Fibroblast of the aortic adventitia (primary cell): ENCODE data around the gene YPEL1. TPM values are rescaled to one million over a fixed set of nuclear protein-coding genes. Genes with fewer than 3 reads are reported as not detected.

ENCODE experiments used
- DNase-seq: peaks from one replicate; pipeline ENCODE4 v3.0.0-alpha.2; 2010; ENCODE audit warnings: low read depth
- H3K4me3 ChIP-seq: 2 replicates; pipeline ENCODE4 v1.5.1; 2011; ENCODE audit warnings: low read depth, mild to moderate bottlenecking, control low read depth, low read length, moderate library complexity
- CTCF ChIP-seq: IDR thresholded peaks from 2 replicates; pipeline ENCODE4 v1.5.1; 2011; ENCODE audit warnings: mild to moderate bottlenecking, low read length, control low read depth, inconsistent platforms; ENCODE audit not compliant: insufficient read depth
- total RNA-seq: library from RNA; depleted of rRNA; stranded (reverse); fragments of >200 nt; gene quantifications from 2 replicates; pipeline ENCODE4 v1.2.3, GENCODE V29; 2012; ENCODE audit warnings: low replicate concordance

YPEL1 gene
- total RNA-seq, 1 donor: 1.3 TPM

GRCh38 chr22:21677606-21678443 is 57.8 kb downstream of the YPEL1 start:
- no peak for TF ChIP-seq CTCF
- DNase-seq: no peak
- no peak overlapping the region for H3K4me3 ChIP-seq

GRCh38 chr22:21674638-21675245 is 60.9 kb downstream of the YPEL1 start:
- H3K4me3 ChIP-seq: no peak overlapping the region
- TF ChIP-seq CTCF: no peak
- no peak for DNase-seq

GRCh38 chr22:21673534-21674321 is 61.9 kb downstream of the YPEL1 start:
- no peak overlapping the region for H3K4me3 ChIP-seq
- TF ChIP-seq CTCF: no peak
- no peak for DNase-seq

- TF ChIP-seq CTCF: no peak
- DNase-seq: no peak
- no peak overlapping the region for H3K4me3 ChIP-seq
Observed at GRCh38 chr22:21672107-21672629, 63.4 kb downstream of the YPEL1 start.

GRCh38 chr22:21669026-21669425 is 66.6 kb downstream of the YPEL1 start:
- H3K4me3 ChIP-seq: no peak overlapping the region
- no peak for DNase-seq
- no peak for TF ChIP-seq CTCF

- no peak for DNase-seq
- no peak for TF ChIP-seq CTCF
- H3K4me3 ChIP-seq: peak overlapping the region; percentile 88
Observed at GRCh38 chr22:21666786-21667185, 68.8 kb downstream of the YPEL1 start.
